HCT116 (cell line): ENCODE data around the gene ACO2.

ENCODE experiments used
- CEBPB ChIP-seq: IDR thresholded peaks from 2 replicates; pipeline ENCODE4 v1.6.1; 2012; ENCODE audit warnings: low read depth
- ELF1 ChIP-seq: IDR thresholded peaks from 2 replicates; pipeline ENCODE4 v1.6.1; 2012; ENCODE audit warnings: low read depth, borderline replicate concordance
- EZH2 ChIP-seq: fragments of 200-600 bp; sonication (generic); IDR thresholded peaks from 2 replicates; pipeline ENCODE4 v1.6.1; 2017; ENCODE audit warnings: antibody characterized with exemption, mixed run types
- EZH2phosphoT487 ChIP-seq: fragments of 200-600 bp; IDR thresholded peaks from 2 replicates; pipeline ENCODE4 v1.6.1; 2018; ENCODE audit warnings: antibody characterized with exemption, borderline replicate concordance
- FOSL1 ChIP-seq: IDR thresholded peaks from 2 replicates; pipeline ENCODE4 v1.6.1; 2012; ENCODE audit warnings: low read depth
- POLR2A ChIP-seq: IDR thresholded peaks from 2 replicates; pipeline ENCODE4 v1.7.0; 2011; ENCODE audit warnings: borderline replicate concordance; ENCODE audit not compliant: insufficient read depth, insufficient read length; ENCODE audit errors: extremely low read depth
- SRF ChIP-seq: IDR thresholded peaks from 2 replicates; pipeline ENCODE4 v1.6.1; 2012; ENCODE audit warnings: low read depth
- TF ChIP-seq, protein P1 (sequence below), 3 experiments: fragments of 200-600 bp in 1 of 3; sonication (generic) in 1 of 3; IDR thresholded peaks in 2 of 3; conservative IDR thresholded peaks in 1 of 3; 2 replicates each; pipeline ENCODE4 v1.5.1; 2012 to 2017; ENCODE audit warnings: low read depth in 2 of 3, low read length in 2 of 3, antibody characterized with exemption in 1 of 3, borderline replicate concordance in 1 of 3, control low read depth in 1 of 3, mild to moderate bottlenecking in 1 of 3, mixed read lengths in 1 of 3, mixed run types in 1 of 3, moderate library complexity in 1 of 3; ENCODE audit not compliant: insufficient read depth in 1 of 3

- no peak for TF ChIP-seq EZH2phosphoT487
- TF ChIP-seq EZH2 = no peak
- TF ChIP-seq, protein P1, sequence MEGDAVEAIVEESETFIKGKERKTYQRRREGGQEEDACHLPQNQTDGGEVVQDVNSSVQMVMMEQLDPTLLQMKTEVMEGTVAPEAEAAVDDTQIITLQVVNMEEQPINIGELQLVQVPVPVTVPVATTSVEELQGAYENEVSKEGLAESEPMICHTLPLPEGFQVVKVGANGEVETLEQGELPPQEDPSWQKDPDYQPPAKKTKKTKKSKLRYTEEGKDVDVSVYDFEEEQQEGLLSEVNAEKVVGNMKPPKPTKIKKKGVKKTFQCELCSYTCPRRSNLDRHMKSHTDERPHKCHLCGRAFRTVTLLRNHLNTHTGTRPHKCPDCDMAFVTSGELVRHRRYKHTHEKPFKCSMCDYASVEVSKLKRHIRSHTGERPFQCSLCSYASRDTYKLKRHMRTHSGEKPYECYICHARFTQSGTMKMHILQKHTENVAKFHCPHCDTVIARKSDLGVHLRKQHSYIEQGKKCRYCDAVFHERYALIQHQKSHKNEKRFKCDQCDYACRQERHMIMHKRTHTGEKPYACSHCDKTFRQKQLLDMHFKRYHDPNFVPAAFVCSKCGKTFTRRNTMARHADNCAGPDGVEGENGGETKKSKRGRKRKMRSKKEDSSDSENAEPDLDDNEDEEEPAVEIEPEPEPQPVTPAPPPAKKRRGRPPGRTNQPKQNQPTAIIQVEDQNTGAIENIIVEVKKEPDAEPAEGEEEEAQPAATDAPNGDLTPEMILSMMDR (IDR thresholded peaks at IDR 0.05 in 2 of 3, conservative IDR thresholded peaks at IDR 0.05 in 1 of 3; ENCODE audit: borderline replicate concordance in 1 of 3, insufficient read depth in 1 of 3, low read depth in 2 of 3, low read length in 2 of 3) = no peak
- TF ChIP-seq FOSL1 = no peak
- TF ChIP-seq POLR2A = no peak
- no peak for TF ChIP-seq CEBPB
- no peak for TF ChIP-seq SRF
- no peak for TF ChIP-seq ELF1
Observed at GRCh38 chr22:41436322-41437113, 32.4 kb upstream of the ACO2 start.
